ENCODE data around the gene HOXB6.

The HOXB6 gene

GRCh38 chr17:48604770-48605329 lies at the start of gene HOXB6:
Gene HOXB6 (minus strand): TSS chr17:48604986. CDS start chr17:48598150, 6,836 bp downstream.
- DNase-seq, result no peak
- in situ Hi-C loops (cut with MboI; ENCODE audit: low pct_unique_long_range_greater_than_20kb, low sequenced_read_pairs), result no loop called here

- DNase-seq, result no peak
- in situ Hi-C loops (cut with MboI; ENCODE audit: low pct_unique_long_range_greater_than_20kb, low sequenced_read_pairs), result no loop called here
These were observed 45.0 kb upstream of the HOXB6 start for GRCh38 chr17:48649741-48650140.

- in situ Hi-C loops (cut with MboI; ENCODE audit: low pct_unique_long_range_greater_than_20kb, low sequenced_read_pairs), result no loop called here
- no peak for DNase-seq
These were observed 43.1 kb upstream of the HOXB6 start for GRCh38 chr17:48647963-48648245.

GRCh38 chr17:48647103-48647962 lies 42.5 kb upstream of the HOXB6 start:
- in situ Hi-C loops (cut with MboI; ENCODE audit: low pct_unique_long_range_greater_than_20kb, low sequenced_read_pairs), result no loop called here
- no peak for DNase-seq

GRCh38 chr17:48646183-48647102 lies 41.7 kb upstream of the HOXB6 start:
- no peak for DNase-seq
- in situ Hi-C loops (cut with MboI; ENCODE audit: low pct_unique_long_range_greater_than_20kb, low sequenced_read_pairs), result no loop called here

- no peak for DNase-seq
- in situ Hi-C loops (cut with MboI; ENCODE audit: low pct_unique_long_range_greater_than_20kb, low sequenced_read_pairs), result no loop called here
These were observed 40.9 kb upstream of the HOXB6 start for GRCh38 chr17:48645639-48646182.

GRCh38 chr17:48644910-48645557 lies 40.2 kb upstream of the HOXB6 start:
- no peak for DNase-seq
- in situ Hi-C loops (cut with MboI; ENCODE audit: low pct_unique_long_range_greater_than_20kb, low sequenced_read_pairs), result no loop called here

- no peak for DNase-seq
- in situ Hi-C loops (cut with MboI; ENCODE audit: low pct_unique_long_range_greater_than_20kb, low sequenced_read_pairs), result no loop called here
These were observed 39.4 kb upstream of the HOXB6 start for GRCh38 chr17:48644159-48644558.

- in situ Hi-C loops (cut with MboI; ENCODE audit: low pct_unique_long_range_greater_than_20kb, low sequenced_read_pairs), result no loop called here
- DNase-seq, result no peak
These were observed 38.9 kb upstream of the HOXB6 start for GRCh38 chr17:48643697-48644012.

- in situ Hi-C loops (cut with MboI; ENCODE audit: low pct_unique_long_range_greater_than_20kb, low sequenced_read_pairs), result no loop called here
- DNase-seq, result no peak
These were observed 38.3 kb upstream of the HOXB6 start for GRCh38 chr17:48642843-48643696.

- in situ Hi-C loops (cut with MboI; ENCODE audit: low pct_unique_long_range_greater_than_20kb, low sequenced_read_pairs), result no loop called here
- no peak for DNase-seq
These were observed 37.5 kb upstream of the HOXB6 start for GRCh38 chr17:48642059-48642842.

GRCh38 chr17:48641541-48642058 lies 36.8 kb upstream of the HOXB6 start:
- DNase-seq, result no peak

GRCh38 chr17:48640858-48641180 lies 36.0 kb upstream of the HOXB6 start:
- no peak for DNase-seq
- in situ Hi-C loops (cut with MboI; ENCODE audit: low pct_unique_long_range_greater_than_20kb, low sequenced_read_pairs), result no loop called here

More at GRCh38 chr17:48641541-48642058, 36.8 kb upstream of the HOXB6 start:
- in situ Hi-C loops (cut with MboI; ENCODE audit: low pct_unique_long_range_greater_than_20kb, low sequenced_read_pairs), result no loop called here

GRCh38 chr17:48639982-48640857 lies 35.4 kb upstream of the HOXB6 start:
- DNase-seq, result no peak
- in situ Hi-C loops (cut with MboI; ENCODE audit: low pct_unique_long_range_greater_than_20kb, low sequenced_read_pairs), result no loop called here

GRCh38 chr17:48639136-48639535 lies 34.4 kb upstream of the HOXB6 start:
- in situ Hi-C loops (cut with MboI; ENCODE audit: low pct_unique_long_range_greater_than_20kb, low sequenced_read_pairs), result no loop called here
- DNase-seq, result no peak

- DNase-seq, result no peak
- in situ Hi-C loops (cut with MboI; ENCODE audit: low pct_unique_long_range_greater_than_20kb, low sequenced_read_pairs), result no loop called here
These were observed 32.8 kb upstream of the HOXB6 start for GRCh38 chr17:48637323-48638260.
